WTC11 (cell line): ENCODE measurements around the gene EIF4G3. TPM values are rescaled to one million over a fixed set of nuclear protein-coding genes. Genes with fewer than 3 reads are reported as not detected.

ENCODE experiments used
- ATAC-seq: fragments of 200-7000 bp; cut with Tn5 transposase; 2 replicates; pipeline ENCODE4 v1.10.0; 2021; ENCODE audit warnings: mild to moderate bottlenecking, moderate library complexity
- CTCF ChIA-PET: fragments of 300-600 bp; sonication (Branson Sonifier 250); formaldehyde crosslinking; loops from one replicate; lab custom pipeline; 2021; ENCODE audit warnings: antibody characterized with exemption; lab: Charles Lee
- POLR2A ChIA-PET: fragments of 350-600 bp; sonication (Branson Sonifier 250); formaldehyde crosslinking; loops from one replicate; lab custom pipeline; 2021; ENCODE audit warnings: antibody characterized with exemption; lab: Charles Lee
- DNase-seq: peaks from one replicate; pipeline ENCODE4 v3.0.0; 2021; ENCODE audit warnings: low spot score
- H3K27ac Mint-ChIP-seq: 2 replicates; pipeline ENCODE4 v1.8.0; 2021; ENCODE audit warnings: mixed read lengths
- H3K27me3 Mint-ChIP-seq: 2 replicates; pipeline ENCODE4 v1.8.0; 2021; ENCODE audit warnings: low read depth, mild to moderate bottlenecking, moderate library complexity, mixed read lengths
- H3K36me3 Mint-ChIP-seq: 2 replicates; pipeline ENCODE4 v1.8.0; 2021; ENCODE audit warnings: mixed read lengths
- H3K4me1 Mint-ChIP-seq: 2 replicates; pipeline ENCODE4 v1.8.0; 2022; ENCODE audit warnings: mixed read lengths
- H3K4me3 Mint-ChIP-seq: 2 replicates; pipeline ENCODE4 v1.8.0; 2021; ENCODE audit warnings: mild to moderate bottlenecking, moderate library complexity, mixed read lengths
- H3K9me3 Mint-ChIP-seq: 2 replicates; pipeline ENCODE4 v1.8.0; 2021; ENCODE audit warnings: mixed read lengths
- ELF4 ChIP-seq: sonication (generic); formaldehyde crosslinking; IDR thresholded peaks from 2 replicates; pipeline ENCODE4 v1.8.1; 2022; ENCODE audit warnings: low read depth, mild to moderate bottlenecking, moderate library complexity, missing genetic modification reagents
- FOXJ3 ChIP-seq: sonication (generic); formaldehyde crosslinking; IDR thresholded peaks from 2 replicates; pipeline ENCODE4 v1.9.0; 2021; ENCODE audit warnings: missing genetic modification reagents, mild to moderate bottlenecking, borderline replicate concordance
- GRHL2 ChIP-seq: fragments of 250-450 bp; sonication (Bioruptor Pico); IDR thresholded peaks from 2 replicates; pipeline ENCODE4 v1.8.0; 2022; ENCODE audit warnings: mild to moderate bottlenecking, moderate library complexity; ENCODE audit not compliant: insufficient replicate concordance, severe bottlenecking
- JUN ChIP-seq: sonication (generic); formaldehyde crosslinking; IDR thresholded peaks from 2 replicates; pipeline ENCODE4 v1.8.0; 2023; ENCODE audit warnings: mild to moderate bottlenecking, missing genetic modification reagents
- MXD4 ChIP-seq: fragments of 250-450 bp; sonication (Bioruptor Pico); IDR thresholded peaks from 2 replicates; pipeline ENCODE4 v1.8.0; 2021; ENCODE audit warnings: mild to moderate bottlenecking, moderate library complexity, borderline replicate concordance
- NFATC4 ChIP-seq: fragments of 250-450 bp; sonication (Bioruptor Pico); IDR thresholded peaks from 2 replicates; pipeline ENCODE4 v1.9.0; 2021; ENCODE audit warnings: mild to moderate bottlenecking
- NFE2L1 ChIP-seq: sonication (generic); formaldehyde crosslinking; IDR thresholded peaks from 2 replicates; pipeline ENCODE4 v1.8.1; 2023; ENCODE audit warnings: missing genetic modification reagents
- NR2C2 ChIP-seq: sonication (generic); formaldehyde crosslinking; IDR thresholded peaks from 2 replicates; pipeline ENCODE4 v1.8.0; 2022; ENCODE audit warnings: mild to moderate bottlenecking, missing genetic modification reagents
- ZBTB21 ChIP-seq: sonication (generic); formaldehyde crosslinking; IDR thresholded peaks from 2 replicates; pipeline ENCODE4 v1.8.1; 2023; ENCODE audit warnings: mild to moderate bottlenecking, missing genetic modification reagents, borderline replicate concordance
- ZNF138 ChIP-seq: sonication (generic); formaldehyde crosslinking; conservative IDR thresholded peaks from 2 replicates; pipeline ENCODE4 v1.8.1; 2022; ENCODE audit warnings: mild to moderate bottlenecking, moderate library complexity, missing genetic modification reagents
- ZNF263 ChIP-seq: sonication (generic); formaldehyde crosslinking; IDR thresholded peaks from 2 replicates; pipeline ENCODE4 v1.8.1; 2022; ENCODE audit warnings: low read depth, mild to moderate bottlenecking, moderate library complexity, missing genetic modification reagents
- ZNF396 ChIP-seq: fragments of 250-450 bp; sonication (Bioruptor Pico); IDR thresholded peaks from 2 replicates; pipeline ENCODE4 v1.8.0; 2021; ENCODE audit warnings: mild to moderate bottlenecking, moderate library complexity, borderline replicate concordance
- ZNF416 ChIP-seq: fragments of 250-450 bp; sonication (Bioruptor Pico); IDR thresholded peaks from 2 replicates; pipeline ENCODE4 v1.9.0; 2021; ENCODE audit warnings: mild to moderate bottlenecking, inconsistent platforms
- total RNA-seq: library from RNA; stranded (reverse); gene quantifications from 3 replicates; pipeline ENCODE4 v1.2.3, GENCODE V29; 2021
- TF ChIP-seq, protein P1 (sequence below): fragments of 250-450 bp; sonication (Bioruptor Pico); IDR thresholded peaks from 2 replicates; pipeline ENCODE4 v1.9.0; 2021; ENCODE audit warnings: mild to moderate bottlenecking
- TF ChIP-seq, protein P2 (sequence below): sonication (generic); formaldehyde crosslinking; IDR thresholded peaks from 2 replicates; pipeline ENCODE4 v1.8.0; 2022; ENCODE audit warnings: mild to moderate bottlenecking, missing genetic modification reagents
- TF ChIP-seq, protein P3 (sequence below): sonication (generic); formaldehyde crosslinking; IDR thresholded peaks from 2 replicates; pipeline ENCODE4 v1.8.1; 2022; ENCODE audit warnings: mild to moderate bottlenecking, moderate library complexity, missing genetic modification reagents
- TF ChIP-seq, protein P4 (sequence below): fragments of 250-450 bp; sonication (Bioruptor Pico); IDR thresholded peaks from 2 replicates; pipeline ENCODE4 v1.8.0; 2021; ENCODE audit warnings: mild to moderate bottlenecking
- TF ChIP-seq, protein P5 (sequence below): fragments of 250-450 bp; sonication (Bioruptor Pico); IDR thresholded peaks from 2 replicates; pipeline ENCODE4 v1.9.0; 2021; ENCODE audit warnings: moderate library complexity, mild to moderate bottlenecking, inconsistent platforms, borderline replicate concordance
- TF ChIP-seq, protein P6 (sequence below): sonication (generic); formaldehyde crosslinking; IDR thresholded peaks from 2 replicates; pipeline ENCODE4 v1.8.0; 2022; ENCODE audit warnings: mild to moderate bottlenecking, missing genetic modification reagents
- TF ChIP-seq, protein P7 (sequence below): sonication (generic); formaldehyde crosslinking; IDR thresholded peaks from 2 replicates; pipeline ENCODE4 v1.8.1; 2023; ENCODE audit warnings: mild to moderate bottlenecking, moderate library complexity, missing genetic modification reagents

The EIF4G3 gene
- total RNA-seq, 1 experiment from 2014 or later = 77.7 TPM

DNA sequence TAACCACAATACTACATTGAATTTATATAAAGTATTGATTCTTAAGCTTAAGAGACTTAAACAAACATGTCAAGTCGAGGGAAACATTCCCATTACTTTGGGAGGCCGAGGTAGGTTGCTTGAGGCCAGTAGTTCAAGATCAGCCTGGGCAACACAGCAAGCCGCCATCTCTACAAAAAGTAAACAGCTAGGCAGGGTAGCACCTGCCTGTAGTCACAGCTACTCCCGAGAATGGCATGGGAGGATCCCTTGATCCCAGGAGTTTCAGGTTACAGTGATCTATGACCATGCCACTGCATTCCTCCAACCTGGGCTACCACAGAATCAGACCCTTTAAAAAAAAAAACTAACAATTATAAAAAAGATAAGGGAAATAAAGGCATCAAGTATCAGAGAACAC is 50.4 kb downstream of the EIF4G3 start:
- Mint-ChIP-seq H3K4me1 (peaks cover 24% of the 10 kb centered on the region), H3K9me3 (no peaks in the 10 kb centered on the region), H3K36me3 (peaks cover 14% of the 10 kb centered on the region), H3K4me3 (no peak overlapping the region), H3K27me3 (no peaks in the 10 kb centered on the region), H3K27ac (no peak overlapping the region)
- TF ChIP-seq MXD4 (CRISPR knock-in tag) = no peak
- TF ChIP-seq NFE2L1 (CRISPR knock-in tag) = no peak
- TF ChIP-seq NR2C2 (CRISPR knock-in tag) = no peak
- TF ChIP-seq, protein P1, sequence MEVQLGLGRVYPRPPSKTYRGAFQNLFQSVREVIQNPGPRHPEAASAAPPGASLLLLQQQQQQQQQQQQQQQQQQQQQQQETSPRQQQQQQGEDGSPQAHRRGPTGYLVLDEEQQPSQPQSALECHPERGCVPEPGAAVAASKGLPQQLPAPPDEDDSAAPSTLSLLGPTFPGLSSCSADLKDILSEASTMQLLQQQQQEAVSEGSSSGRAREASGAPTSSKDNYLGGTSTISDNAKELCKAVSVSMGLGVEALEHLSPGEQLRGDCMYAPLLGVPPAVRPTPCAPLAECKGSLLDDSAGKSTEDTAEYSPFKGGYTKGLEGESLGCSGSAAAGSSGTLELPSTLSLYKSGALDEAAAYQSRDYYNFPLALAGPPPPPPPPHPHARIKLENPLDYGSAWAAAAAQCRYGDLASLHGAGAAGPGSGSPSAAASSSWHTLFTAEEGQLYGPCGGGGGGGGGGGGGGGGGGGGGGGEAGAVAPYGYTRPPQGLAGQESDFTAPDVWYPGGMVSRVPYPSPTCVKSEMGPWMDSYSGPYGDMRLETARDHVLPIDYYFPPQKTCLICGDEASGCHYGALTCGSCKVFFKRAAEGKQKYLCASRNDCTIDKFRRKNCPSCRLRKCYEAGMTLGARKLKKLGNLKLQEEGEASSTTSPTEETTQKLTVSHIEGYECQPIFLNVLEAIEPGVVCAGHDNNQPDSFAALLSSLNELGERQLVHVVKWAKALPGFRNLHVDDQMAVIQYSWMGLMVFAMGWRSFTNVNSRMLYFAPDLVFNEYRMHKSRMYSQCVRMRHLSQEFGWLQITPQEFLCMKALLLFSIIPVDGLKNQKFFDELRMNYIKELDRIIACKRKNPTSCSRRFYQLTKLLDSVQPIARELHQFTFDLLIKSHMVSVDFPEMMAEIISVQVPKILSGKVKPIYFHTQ (CRISPR knock-in tag) = no peak
- no peak for TF ChIP-seq ELF4 (CRISPR knock-in tag)
- TF ChIP-seq, protein P2, sequence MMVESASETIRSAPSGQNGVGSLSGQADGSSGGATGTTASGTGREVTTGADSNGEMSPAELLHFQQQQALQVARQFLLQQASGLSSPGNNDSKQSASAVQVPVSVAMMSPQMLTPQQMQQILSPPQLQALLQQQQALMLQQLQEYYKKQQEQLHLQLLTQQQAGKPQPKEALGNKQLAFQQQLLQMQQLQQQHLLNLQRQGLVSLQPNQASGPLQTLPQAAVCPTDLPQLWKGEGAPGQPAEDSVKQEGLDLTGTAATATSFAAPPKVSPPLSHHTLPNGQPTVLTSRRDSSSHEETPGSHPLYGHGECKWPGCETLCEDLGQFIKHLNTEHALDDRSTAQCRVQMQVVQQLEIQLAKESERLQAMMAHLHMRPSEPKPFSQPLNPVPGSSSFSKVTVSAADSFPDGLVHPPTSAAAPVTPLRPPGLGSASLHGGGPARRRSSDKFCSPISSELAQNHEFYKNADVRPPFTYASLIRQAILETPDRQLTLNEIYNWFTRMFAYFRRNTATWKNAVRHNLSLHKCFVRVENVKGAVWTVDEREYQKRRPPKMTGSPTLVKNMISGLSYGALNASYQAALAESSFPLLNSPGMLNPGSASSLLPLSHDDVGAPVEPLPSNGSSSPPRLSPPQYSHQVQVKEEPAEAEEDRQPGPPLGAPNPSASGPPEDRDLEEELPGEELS = no peak
- TF ChIP-seq, protein P3, sequence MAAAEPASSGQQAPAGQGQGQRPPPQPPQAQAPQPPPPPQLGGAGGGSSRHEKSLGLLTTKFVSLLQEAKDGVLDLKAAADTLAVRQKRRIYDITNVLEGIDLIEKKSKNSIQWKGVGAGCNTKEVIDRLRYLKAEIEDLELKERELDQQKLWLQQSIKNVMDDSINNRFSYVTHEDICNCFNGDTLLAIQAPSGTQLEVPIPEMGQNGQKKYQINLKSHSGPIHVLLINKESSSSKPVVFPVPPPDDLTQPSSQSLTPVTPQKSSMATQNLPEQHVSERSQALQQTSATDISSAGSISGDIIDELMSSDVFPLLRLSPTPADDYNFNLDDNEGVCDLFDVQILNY (CRISPR knock-in tag) = no peak
- TF ChIP-seq NFATC4 (CRISPR knock-in tag) = no peak
- TF ChIP-seq, protein P4, sequence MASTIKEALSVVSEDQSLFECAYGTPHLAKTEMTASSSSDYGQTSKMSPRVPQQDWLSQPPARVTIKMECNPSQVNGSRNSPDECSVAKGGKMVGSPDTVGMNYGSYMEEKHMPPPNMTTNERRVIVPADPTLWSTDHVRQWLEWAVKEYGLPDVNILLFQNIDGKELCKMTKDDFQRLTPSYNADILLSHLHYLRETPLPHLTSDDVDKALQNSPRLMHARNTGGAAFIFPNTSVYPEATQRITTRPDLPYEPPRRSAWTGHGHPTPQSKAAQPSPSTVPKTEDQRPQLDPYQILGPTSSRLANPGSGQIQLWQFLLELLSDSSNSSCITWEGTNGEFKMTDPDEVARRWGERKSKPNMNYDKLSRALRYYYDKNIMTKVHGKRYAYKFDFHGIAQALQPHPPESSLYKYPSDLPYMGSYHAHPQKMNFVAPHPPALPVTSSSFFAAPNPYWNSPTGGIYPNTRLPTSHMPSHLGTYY (CRISPR knock-in tag) = no peak
- no peak for TF ChIP-seq FOXJ3 (CRISPR knock-in tag)
- peak; percentile 86 for ATAC-seq
- CTCF ChIA-PET = interaction anchor here (1.7 kb wide), 1 partner anchor 69 kb away, joined by 6 read pairs; no protein-coding TSS in a partner anchor
- POLR2A ChIA-PET = interaction anchor here (0.7 kb wide), 1 partner anchor 154 kb away, joined by 3 read pairs; no protein-coding TSS in a partner anchor
- peak; percentile 31 for DNase-seq

DNA sequence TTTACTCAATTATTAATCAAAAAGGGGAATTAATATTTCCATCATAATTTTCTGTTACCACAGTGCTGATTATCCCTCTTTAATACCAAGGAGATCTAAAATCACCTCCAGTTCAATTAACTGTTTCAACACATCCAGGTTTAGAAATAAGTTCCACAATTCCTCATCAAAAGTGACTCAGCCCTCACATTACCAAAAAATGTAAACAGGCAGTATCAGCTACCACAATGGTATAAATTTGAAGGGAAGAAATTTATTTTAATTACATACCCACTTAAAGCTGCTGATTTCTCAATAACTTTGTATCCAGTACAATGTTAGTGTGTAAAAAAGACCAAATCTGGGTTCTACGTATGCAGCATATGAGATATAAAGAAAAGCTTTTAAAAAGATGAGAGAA is 51.9 kb downstream of the EIF4G3 start:
- Mint-ChIP-seq H3K27me3 (no peaks in the 10 kb centered on the region), H3K4me3 (no peak overlapping the region), H3K36me3 (peaks cover 7% of the 10 kb centered on the region), H3K27ac (peak overlapping the region; percentile 38; the same call in 1 of the 2 replicates), H3K9me3 (no peaks in the 10 kb centered on the region), H3K4me1 (peaks cover 24% of the 10 kb centered on the region)
- CTCF ChIA-PET = no interaction called here
- ATAC-seq = no peak
- TF ChIP-seq, protein P5, sequence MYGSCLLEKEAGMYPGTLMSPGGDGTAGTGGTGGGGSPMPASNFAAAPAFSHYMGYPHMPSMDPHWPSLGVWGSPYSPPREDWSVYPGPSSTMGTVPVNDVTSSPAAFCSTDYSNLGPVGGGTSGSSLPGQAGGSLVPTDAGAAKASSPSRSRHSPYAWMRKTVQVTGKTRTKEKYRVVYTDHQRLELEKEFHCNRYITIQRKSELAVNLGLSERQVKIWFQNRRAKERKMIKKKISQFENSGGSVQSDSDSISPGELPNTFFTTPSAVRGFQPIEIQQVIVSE (CRISPR knock-in tag) = no peak
- TF ChIP-seq ZBTB21 (CRISPR knock-in tag) (no peak), JUN (CRISPR knock-in tag) (no peak), ZNF416 (CRISPR knock-in tag) (no peak), GRHL2 (CRISPR knock-in tag) (no peak), ZNF396 (no peak), ZNF263 (CRISPR knock-in tag) (no peak), ZNF138 (no peak)
- TF ChIP-seq, protein P6, sequence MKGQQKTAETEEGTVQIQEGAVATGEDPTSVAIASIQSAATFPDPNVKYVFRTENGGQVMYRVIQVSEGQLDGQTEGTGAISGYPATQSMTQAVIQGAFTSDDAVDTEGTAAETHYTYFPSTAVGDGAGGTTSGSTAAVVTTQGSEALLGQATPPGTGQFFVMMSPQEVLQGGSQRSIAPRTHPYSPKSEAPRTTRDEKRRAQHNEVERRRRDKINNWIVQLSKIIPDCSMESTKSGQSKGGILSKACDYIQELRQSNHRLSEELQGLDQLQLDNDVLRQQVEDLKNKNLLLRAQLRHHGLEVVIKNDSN (CRISPR knock-in tag) = no peak
- TF ChIP-seq, protein P3 (CRISPR knock-in tag) = no peak
- TF ChIP-seq, protein P7, sequence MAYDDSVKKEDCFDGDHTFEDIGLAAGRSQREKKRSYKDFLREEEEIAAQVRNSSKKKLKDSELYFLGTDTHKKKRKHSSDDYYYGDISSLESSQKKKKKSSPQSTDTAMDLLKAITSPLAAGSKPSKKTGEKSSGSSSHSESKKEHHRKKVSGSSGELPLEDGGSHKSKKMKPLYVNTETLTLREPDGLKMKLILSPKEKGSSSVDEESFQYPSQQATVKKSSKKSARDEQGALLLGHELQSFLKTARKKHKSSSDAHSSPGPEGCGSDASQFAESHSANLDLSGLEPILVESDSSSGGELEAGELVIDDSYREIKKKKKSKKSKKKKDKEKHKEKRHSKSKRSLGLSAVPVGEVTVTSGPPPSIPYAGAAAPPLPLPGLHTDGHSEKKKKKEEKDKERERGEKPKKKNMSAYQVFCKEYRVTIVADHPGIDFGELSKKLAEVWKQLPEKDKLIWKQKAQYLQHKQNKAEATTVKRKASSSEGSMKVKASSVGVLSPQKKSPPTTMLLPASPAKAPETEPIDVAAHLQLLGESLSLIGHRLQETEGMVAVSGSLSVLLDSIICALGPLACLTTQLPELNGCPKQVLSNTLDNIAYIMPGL (CRISPR knock-in tag) = no peak
- no peak for DNase-seq
- POLR2A ChIA-PET = no interaction called here
